GM04504 (cell line): ENCODE data around the gene SPRY1.

Source experiments
- DNase-seq: peaks from one replicate; pipeline ENCODE4 v3.0.0-alpha.2; 2012; ENCODE audit warnings: low read depth

Gene SPRY1

DNA sequence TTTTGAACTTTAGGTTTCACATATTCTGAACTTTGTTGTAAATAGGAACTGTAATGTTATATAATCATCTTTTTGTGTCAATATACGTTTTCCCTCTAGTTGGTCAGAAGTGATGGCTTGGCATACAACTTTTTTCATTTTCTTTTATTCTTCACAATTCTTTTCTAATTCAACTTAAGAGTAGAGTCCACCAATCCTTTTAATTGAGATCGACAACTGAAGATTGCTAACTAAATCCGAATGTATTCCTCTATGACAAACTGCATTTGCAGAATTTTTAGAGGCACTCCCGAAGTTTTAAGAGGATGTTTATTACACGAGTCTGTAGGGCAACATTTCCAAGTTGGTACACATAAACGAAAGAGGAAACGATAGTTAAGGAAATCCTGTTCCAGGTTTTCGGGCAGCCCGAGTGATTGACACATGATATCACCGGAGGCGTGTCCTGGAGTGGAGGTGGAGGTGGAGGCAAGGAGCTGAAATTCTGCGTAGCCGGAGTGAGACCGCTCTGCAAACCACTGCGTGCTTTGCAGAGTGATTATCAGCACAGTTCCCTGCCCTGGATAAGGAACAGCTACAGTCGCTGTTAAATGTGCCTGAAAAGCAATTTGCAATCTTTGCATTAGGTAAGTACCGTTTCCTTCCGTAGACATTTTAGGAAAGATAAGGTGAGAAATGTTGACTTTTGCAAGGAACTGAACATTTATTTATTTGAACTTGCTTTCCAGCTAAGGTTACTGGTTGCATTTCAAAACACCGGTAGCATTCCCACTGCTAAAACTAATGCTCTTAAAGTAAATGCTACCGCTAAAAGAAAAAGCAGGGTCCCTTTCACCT, at the start of gene SPRY1:
Gene SPRY1 (plus strand): TSS at position 489 of the 837 bp plus-strand sequence. CDS start 4,797 bp downstream, outside the sequence.
- DNase-seq: peak; percentile 61

DNA sequence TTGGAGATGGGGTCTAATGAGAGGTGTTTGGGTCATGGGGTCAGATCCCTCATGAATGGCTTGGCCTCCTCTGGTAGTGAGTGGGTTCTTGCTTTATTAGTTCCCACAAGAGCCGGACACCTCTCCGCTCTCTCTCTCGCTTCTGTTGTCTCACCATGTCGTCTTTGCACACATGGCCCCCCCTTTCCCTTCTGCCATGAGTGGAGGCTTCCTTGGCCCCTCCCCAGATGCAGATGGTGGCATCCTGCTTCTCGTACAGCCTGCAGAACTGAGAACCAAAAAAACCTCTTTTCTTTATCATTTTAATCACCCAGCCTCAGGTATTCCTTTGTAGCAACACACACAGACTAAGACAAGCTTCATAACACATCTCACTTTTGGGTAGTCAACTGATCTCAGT, 49.6 kb upstream of the SPRY1 start:
- DNase-seq: no peak

DNA sequence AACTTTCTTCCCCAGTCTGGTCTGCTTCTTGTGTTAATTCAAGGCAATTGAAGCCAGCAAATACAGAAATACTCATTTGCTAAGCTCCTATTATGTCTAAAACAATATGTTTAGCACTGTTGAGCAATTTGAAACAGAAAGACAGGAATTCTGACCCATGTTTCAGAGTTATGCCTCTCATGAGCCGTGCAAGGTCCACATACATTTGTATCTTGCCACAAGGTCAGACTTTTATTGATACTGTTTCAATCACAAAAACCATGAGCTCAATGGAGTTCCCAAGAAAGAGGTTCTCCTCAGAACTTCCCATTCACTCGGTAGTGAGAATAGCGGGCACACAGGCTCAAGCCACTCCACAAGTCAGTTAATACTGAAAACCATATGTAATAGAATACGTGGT, 47.6 kb upstream of the SPRY1 start:
- no peak for DNase-seq

- no peak for DNase-seq
Observed at GRCh38 chr4:123349421-123350190, 47.0 kb upstream of the SPRY1 start.

DNA sequence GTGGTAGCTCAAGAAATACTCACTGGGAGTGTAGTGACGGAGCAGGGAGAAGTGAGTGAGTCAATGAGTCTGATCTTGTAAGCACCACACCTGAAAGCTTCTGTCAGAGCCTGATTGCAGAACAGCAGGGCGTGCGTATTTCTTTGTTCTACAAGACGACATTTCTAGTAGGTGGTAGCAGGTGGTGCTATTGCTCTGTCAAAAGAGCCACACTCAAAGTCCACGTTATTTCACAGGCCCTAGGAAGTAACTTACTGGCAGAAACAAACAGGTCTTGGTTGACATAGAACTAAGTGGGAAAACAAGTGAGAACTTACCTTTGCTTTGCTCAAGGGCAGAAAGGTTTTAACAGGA, 46.4 kb upstream of the SPRY1 start:
- no peak for DNase-seq

- DNase-seq: no peak
Observed at GRCh38 chr4:123350726-123351125, 45.9 kb upstream of the SPRY1 start.

GRCh38 chr4:123351713-123352112, 44.9 kb upstream of the SPRY1 start:
- no peak for DNase-seq

DNA sequence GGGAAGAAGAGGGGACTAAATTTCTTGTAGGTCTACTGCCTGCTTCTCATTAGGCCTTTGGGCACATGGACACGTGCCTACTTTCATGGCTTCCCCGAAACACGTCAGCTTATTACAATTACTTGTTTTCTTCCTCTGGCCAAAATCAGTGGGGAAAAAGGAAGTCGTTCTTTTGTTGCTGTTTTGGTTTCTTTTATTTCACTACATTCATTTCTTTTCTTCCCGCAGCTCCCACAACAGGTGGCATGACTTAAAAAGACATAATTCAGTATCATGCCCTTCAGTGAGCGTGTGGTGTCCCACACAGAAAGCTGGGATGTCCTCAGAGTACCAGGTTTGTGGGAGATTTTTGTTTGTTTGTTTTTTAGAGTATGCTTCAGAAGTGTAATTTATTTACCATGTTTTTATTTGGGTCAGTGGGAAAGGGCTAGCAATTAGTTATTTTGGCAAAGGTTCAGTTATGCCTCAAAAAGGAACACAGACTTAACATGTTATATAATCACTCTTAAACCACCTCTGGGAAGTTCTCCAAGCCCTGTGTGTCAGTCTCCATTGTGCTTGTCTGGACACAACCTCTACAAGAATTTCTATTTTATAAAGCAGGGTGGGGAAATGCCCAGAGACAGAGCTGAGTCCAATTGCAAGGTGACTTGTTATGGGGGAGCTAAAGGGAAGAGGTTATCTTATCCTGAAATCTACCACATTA, 44.2 kb upstream of the SPRY1 start:
- DNase-seq: peak; percentile 44

DNA sequence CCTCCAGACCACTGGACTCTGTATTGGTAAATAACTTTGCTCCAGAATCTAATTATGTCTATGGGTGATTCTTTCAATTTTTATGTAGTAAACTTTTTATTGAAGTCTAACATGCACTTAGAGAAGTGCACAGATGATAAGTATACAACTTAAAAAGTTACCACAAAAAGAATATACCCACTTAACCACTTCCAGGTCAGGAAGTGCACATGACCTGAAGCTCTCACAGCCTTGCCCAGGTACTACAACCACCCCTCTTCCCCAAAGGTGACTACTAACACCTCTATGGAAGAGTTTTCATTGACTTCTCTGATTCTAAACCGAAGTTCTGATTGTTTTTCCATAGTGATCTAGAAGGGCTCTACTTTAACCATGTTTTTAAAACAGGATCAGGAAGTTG, 43.6 kb upstream of the SPRY1 start:
- DNase-seq: no peak

DNA sequence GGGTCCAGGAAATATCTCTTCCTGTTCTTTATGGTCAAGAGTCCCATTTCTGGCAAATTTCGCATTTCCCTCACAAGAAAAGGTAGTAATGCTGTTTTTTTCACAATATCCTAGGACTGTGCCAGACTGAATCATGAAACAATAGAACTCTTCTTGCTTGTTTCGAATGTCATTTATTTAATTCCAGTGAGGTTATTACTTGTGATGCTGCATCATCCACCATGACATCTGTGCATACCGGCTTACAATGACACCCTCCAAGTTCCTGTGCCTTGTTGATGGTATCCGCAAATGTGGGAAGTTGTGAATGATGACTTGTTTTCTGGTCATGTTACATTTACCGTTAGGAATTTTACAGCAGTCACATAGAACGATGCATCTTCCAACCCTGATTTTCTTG, 42.9 kb upstream of the SPRY1 start:
- no peak for DNase-seq

GRCh38 chr4:123354701-123355100, 41.9 kb upstream of the SPRY1 start:
- no peak for DNase-seq

DNA sequence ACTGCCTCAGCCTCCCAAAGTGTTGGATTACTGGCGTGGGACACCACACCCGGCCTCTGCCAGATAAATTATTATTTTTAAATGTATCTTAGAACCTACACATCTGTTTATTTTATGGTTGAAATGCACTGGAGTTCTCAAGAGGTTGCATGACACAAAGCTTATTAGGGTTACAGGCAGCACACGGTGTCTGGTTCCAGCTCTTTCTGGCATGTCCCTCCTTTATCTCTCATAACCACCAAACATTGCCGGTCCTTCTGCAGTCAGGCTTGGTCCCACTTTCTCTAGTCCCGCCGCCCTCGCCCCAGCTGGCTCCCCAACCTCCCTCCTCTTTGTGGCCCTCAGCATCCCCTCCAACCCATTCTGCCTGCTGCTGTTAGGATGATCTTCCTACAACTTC, 39.7 kb upstream of the SPRY1 start:
- no peak for DNase-seq

GRCh38 chr4:123359449-123360315, 36.9 kb upstream of the SPRY1 start:
- no peak for DNase-seq

DNA sequence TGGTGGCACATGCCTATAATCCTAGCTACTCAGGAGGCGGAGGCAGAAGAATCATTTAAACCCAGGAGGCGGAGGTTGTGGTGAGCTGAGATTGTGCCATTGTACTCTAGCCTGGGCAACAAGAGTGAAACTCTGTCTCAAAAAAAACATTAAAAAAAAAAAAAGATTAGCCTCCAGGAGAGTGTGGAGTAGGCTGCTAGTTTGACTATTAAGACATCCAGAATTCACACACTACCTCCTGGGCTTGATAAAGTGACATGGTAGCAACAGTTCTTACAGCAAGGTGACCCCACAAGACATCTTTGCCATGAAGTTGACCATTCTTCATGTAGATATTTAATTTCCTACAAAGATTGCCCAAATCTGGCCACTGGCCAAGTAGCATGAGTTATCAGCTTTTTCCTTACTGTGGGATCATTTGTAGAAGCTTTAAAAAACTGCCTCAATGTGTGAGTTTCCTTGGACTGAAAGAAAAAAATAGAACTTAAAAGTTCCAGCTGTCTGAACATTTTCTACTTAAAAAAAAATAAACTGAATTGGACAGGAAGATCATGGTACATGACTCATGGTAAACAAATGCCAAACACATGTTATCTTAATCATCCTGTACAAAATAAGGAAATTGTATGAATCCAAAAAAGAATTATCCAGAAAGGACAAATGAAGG, 35.3 kb upstream of the SPRY1 start:
- DNase-seq: peak; percentile 66

DNA sequence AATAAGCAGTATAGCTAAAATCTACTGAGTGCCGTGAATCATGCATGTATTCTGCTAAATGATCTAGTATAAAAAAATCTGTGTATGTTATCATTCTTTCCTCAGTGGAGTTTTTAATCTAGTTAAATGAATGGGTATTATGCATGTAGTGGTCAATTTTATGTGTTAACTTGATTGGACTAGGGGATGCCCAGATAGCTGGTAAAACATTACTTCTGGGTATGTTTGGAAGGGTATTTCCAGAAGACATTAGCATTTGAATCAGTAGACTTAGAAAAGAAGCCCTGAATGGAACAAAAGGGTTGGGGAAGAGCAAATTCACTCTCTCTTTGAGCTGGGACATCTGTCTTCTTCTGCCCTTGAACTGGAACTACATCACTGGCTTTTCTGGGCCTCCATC, 34.5 kb upstream of the SPRY1 start:
- no peak for DNase-seq

DNA sequence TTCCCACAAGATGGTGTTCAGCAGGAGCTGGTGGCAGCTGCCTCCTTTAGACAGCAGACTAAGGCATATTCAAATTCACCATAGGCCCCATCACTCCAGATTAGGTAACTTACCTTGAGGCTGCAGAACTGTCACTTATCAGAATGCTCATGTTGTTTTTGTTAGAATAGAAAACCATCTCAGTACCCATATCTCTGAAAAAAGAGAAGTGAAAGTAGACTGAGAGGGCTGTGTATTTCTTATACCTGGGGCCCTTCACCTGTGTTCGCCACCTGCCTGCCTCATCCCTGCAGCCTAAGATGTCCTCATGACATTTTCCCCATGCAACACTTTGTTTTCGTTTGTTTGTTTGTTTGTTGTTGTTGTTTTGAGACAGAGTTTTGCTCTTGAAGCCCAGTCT, 32.9 kb upstream of the SPRY1 start:
- no peak for DNase-seq

- DNase-seq: no peak
Observed at GRCh38 chr4:123364906-123365305, 31.7 kb upstream of the SPRY1 start.

- no peak for DNase-seq
Observed at GRCh38 chr4:123365412-123365811, 31.2 kb upstream of the SPRY1 start.

DNA sequence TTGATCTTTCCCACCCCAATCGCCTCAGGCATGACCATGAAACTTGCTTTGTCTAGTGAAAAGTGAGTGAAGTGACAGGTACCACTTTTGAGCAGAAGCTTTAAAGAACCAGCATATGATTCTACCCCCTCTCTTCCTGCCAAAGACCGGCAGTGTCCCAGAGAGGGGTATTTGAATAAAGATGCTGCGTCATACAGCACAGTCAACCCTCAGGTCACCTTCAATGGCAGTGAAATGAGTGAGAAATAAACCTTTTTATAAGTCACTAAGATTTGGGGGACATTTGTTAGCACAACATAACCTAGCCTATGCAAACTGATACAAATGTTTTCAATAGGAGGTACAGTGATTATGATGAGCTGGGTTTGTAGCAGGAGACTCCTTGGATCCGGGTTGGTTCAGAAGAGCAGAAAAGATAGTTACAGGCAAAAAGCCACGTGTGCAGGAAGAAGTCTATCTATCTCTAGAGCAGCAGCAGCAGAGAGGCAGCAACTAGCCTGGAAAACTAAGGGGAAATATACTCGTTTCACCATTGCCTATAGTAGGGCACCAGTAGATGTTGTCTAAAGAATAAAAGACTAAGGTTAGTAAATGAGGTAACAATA, 30.3 kb upstream of the SPRY1 start:
- DNase-seq: no peak

- no peak for DNase-seq
Observed at GRCh38 chr4:123378794-123379193, 17.8 kb upstream of the SPRY1 start.

DNA sequence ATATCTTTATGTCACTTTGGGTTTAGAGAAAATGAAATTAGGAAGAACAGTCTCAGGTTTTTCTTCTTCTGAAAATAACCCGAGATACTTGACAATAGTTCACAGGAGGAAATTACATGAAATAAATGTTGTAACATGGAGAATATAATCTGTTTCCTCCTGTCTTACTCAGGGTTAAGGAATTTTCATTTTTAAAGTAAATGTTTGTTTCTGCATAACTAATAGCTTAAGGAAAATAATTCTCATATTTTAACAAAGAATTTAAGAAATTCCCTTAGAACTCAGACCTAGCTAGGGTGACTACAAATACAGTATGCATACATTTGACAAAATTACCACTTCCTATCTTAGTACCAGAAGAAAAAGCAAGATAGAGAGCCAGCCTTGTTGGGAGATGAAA, 17.2 kb upstream of the SPRY1 start:
- no peak for DNase-seq
